Uterus (tissue), 2 donors: ENCODE data around the gene LRP11.

Experiments
- CTCF ChIP-seq, 4 experiments: fragments of 200-600 bp in 2 of 4; fragments of 450-650 bp in 2 of 4; sonication (generic) in 2 of 4; IDR thresholded peaks; one replicate each; pipeline ENCODE4 v1.5.1; 2016 to 2019; ENCODE audit warnings: antibody characterized with exemption in 4 of 4, mild to moderate bottlenecking in 2 of 4, moderate library complexity in 1 of 4
- POLR2A ChIP-seq, 2 donors: fragments of 450-650 bp; IDR thresholded peaks; one replicate each; pipeline ENCODE4 v1.6.1; 2016; ENCODE audit warnings: antibody characterized with exemption in 2 of 2, mild to moderate bottlenecking in 1 of 2, moderate library complexity in 1 of 2

GRCh38 chr6:149876241-149876933 is 12.2 kb upstream of the LRP11 start:
- TF ChIP-seq POLR2A (IDR thresholded peaks at IDR 0.05) (no peak), CTCF (IDR thresholded peaks at IDR 0.05) (no peak)
